Stimulated activated CD8-positive, alpha-beta memory T cell treated with anti-CD3 and anti-CD28 coated beads, Interleukin-4, amount 100 ng/mL, for 4 hours (primary cell): ENCODE data around the gene YIF1A.
A peak's percentile ranks its signal among the peaks of the same experiment; 100 is the strongest.
"Not testable (repeated sequence)": the region's sequence is repeated elsewhere in the genome, so short reads cannot be mapped to it uniquely, and the experiment has no call there.

ENCODE experiments used
- DNase-seq, 2 donors: peaks; one replicate each; pipeline ENCODE4 v3.0.0-alpha.2; 2020; ENCODE audit warnings: low read depth in 2 of 2, low spot score in 1 of 2

YIF1A gene

GRCh38 chr11:66272596-66272995, 16.3 kb downstream of the YIF1A start:
- DNase-seq, result no peak

GRCh38 chr11:66271816-66272215, 17.1 kb downstream of the YIF1A start:
- DNase-seq, result no peak

- DNase-seq, result no peak
Measured at GRCh38 chr11:66268952-66269905, 19.7 kb downstream of the YIF1A start.

- DNase-seq, result peak; percentile 99
Measured at GRCh38 chr11:66268244-66268951, 20.5 kb downstream of the YIF1A start, which contains the start of gene RAB1B. Gene RAB1B (plus strand): TSS chr11:66268639. CDS start chr11:66268680, 41 bp downstream.

- peak; percentile 68 to 71 for DNase-seq
Measured at GRCh38 chr11:66267379-66268243, 21.3 kb downstream of the YIF1A start.

GRCh38 chr11:66267039-66267378, 21.9 kb downstream of the YIF1A start:
- DNase-seq, result no peak

GRCh38 chr11:66266378-66267038, 22.4 kb downstream of the YIF1A start:
- DNase-seq, result no peak

GRCh38 chr11:66265531-66266377, 23.2 kb downstream of the YIF1A start:
- DNase-seq, result no peak

- no peak for DNase-seq
Measured at GRCh38 chr11:66264914-66265313, 24.0 kb downstream of the YIF1A start.

GRCh38 chr11:66264383-66264782, 24.6 kb downstream of the YIF1A start:
- DNase-seq, result no peak

- no peak for DNase-seq
Measured at GRCh38 chr11:66263785-66264184, 25.2 kb downstream of the YIF1A start.

- no peak for DNase-seq
Measured at GRCh38 chr11:66263231-66263630, 25.7 kb downstream of the YIF1A start.

- no peak for DNase-seq
Measured at GRCh38 chr11:66262696-66263095, 26.2 kb downstream of the YIF1A start.

GRCh38 chr11:66262191-66262590, 26.8 kb downstream of the YIF1A start:
- no peak for DNase-seq

- no peak for DNase-seq
Measured at GRCh38 chr11:66261578-66261977, 27.4 kb downstream of the YIF1A start.

GRCh38 chr11:66259956-66260355, 29.0 kb downstream of the YIF1A start:
- DNase-seq, result no peak

- no peak for DNase-seq
Measured at GRCh38 chr11:66259225-66259624, 29.7 kb downstream of the YIF1A start.

- no peak for DNase-seq
Measured at GRCh38 chr11:66258473-66258893, 30.5 kb downstream of the YIF1A start.

GRCh38 chr11:66253081-66253480, 35.9 kb downstream of the YIF1A start:
- DNase-seq, result not testable (repeated sequence)

- DNase-seq, result no peak
Measured at GRCh38 chr11:66251809-66252208, 37.1 kb downstream of the YIF1A start.
